ENCODE data around the gene SOD3.

Gene SOD3

GRCh38 chr4:24799544-24800324 is 4.4 kb downstream of the SOD3 start:
- H3K9me3 Mint-ChIP-seq = peaks cover 4% of the 10 kb centered on the region
- peaks cover 3% of the 10 kb centered on the region for H3K4me1 Mint-ChIP-seq
- peaks cover 75% of the 10 kb centered on the region for H3K27me3 Mint-ChIP-seq
- H3K36me3 Mint-ChIP-seq (ENCODE audit: insufficient read depth) = peaks cover 2% of the 10 kb centered on the region
- no peak for DNase-seq (ENCODE audit: low spot score in 2 of 2)
- H3K4me3 Mint-ChIP-seq = no peak overlapping the region
- ATAC-seq (replicated peaks; ENCODE audit: extremely low read depth, poor library complexity, severe bottlenecking) = no peak
- no peak overlapping the region for H3K27ac Mint-ChIP-seq (ENCODE audit: low read depth)

GRCh38 chr4:24800325-24800895 is 5.0 kb downstream of the SOD3 start:
- DNase-seq (ENCODE audit: low spot score in 2 of 2) = no peak
- Mint-ChIP-seq H3K36me3 (ENCODE audit: insufficient read depth) (peaks cover 2% of the 10 kb centered on the region), H3K27ac (ENCODE audit: low read depth) (no peak overlapping the region), H3K4me3 (no peak overlapping the region), H3K9me3 (peaks cover 9% of the 10 kb centered on the region), H3K4me1 (peaks cover 7% of the 10 kb centered on the region), H3K27me3 (peaks cover 73% of the 10 kb centered on the region)
- ATAC-seq (replicated peaks; ENCODE audit: extremely low read depth, poor library complexity, severe bottlenecking) = no peak

- DNase-seq (ENCODE audit: low spot score in 2 of 2) (no peak), ATAC-seq (replicated peaks; ENCODE audit: extremely low read depth, poor library complexity, severe bottlenecking) (no peak)
- Mint-ChIP-seq H3K4me1 (peaks cover 7% of the 10 kb centered on the region), H3K27ac (ENCODE audit: low read depth) (no peak overlapping the region), H3K27me3 (peaks cover 69% of the 10 kb centered on the region), H3K4me3 (no peak overlapping the region), H3K9me3 (peaks cover 9% of the 10 kb centered on the region), H3K36me3 (ENCODE audit: insufficient read depth) (peaks cover 2% of the 10 kb centered on the region)
Observed at GRCh38 chr4:24801136-24801855, 5.9 kb downstream of the SOD3 start.

- H3K4me3 Mint-ChIP-seq = no peak overlapping the region
- H3K9me3 Mint-ChIP-seq = peaks cover 9% of the 10 kb centered on the region
- peaks cover 7% of the 10 kb centered on the region for H3K4me1 Mint-ChIP-seq
- H3K27ac Mint-ChIP-seq (ENCODE audit: low read depth) = no peak overlapping the region
- peaks cover 67% of the 10 kb centered on the region for H3K27me3 Mint-ChIP-seq
- ATAC-seq (replicated peaks; ENCODE audit: extremely low read depth, poor library complexity, severe bottlenecking) = no peak
- no peaks in the 10 kb centered on the region for H3K36me3 Mint-ChIP-seq (ENCODE audit: insufficient read depth)
- no peak for DNase-seq (ENCODE audit: low spot score in 2 of 2)
Observed at GRCh38 chr4:24802648-24803047, 7.3 kb downstream of the SOD3 start.

GRCh38 chr4:24805067-24805466 is 9.7 kb downstream of the SOD3 start:
- DNase-seq (ENCODE audit: low spot score in 2 of 2) = no peak
- H3K27ac Mint-ChIP-seq (ENCODE audit: low read depth) = no peak overlapping the region
- H3K36me3 Mint-ChIP-seq (ENCODE audit: insufficient read depth) = no peaks in the 10 kb centered on the region
- no peak for ATAC-seq (replicated peaks; ENCODE audit: extremely low read depth, poor library complexity, severe bottlenecking)
- H3K9me3 Mint-ChIP-seq = peaks cover 9% of the 10 kb centered on the region
- peaks cover 51% of the 10 kb centered on the region for H3K27me3 Mint-ChIP-seq
- H3K4me1 Mint-ChIP-seq = peaks cover 7% of the 10 kb centered on the region
- no peak overlapping the region for H3K4me3 Mint-ChIP-seq

- DNase-seq (ENCODE audit: low spot score in 2 of 2) (no peak), ATAC-seq (replicated peaks; ENCODE audit: extremely low read depth, poor library complexity, severe bottlenecking) (no peak)
- H3K27me3 Mint-ChIP-seq = peaks cover 46% of the 10 kb centered on the region
- H3K36me3 Mint-ChIP-seq (ENCODE audit: insufficient read depth) = no peaks in the 10 kb centered on the region
- H3K27ac Mint-ChIP-seq (ENCODE audit: low read depth) = no peak overlapping the region
- peaks cover 7% of the 10 kb centered on the region for H3K4me1 Mint-ChIP-seq
- H3K4me3 Mint-ChIP-seq = no peak overlapping the region
- peaks cover 9% of the 10 kb centered on the region for H3K9me3 Mint-ChIP-seq
Observed at GRCh38 chr4:24805566-24805965, 10.2 kb downstream of the SOD3 start.

- no peak overlapping the region for H3K27ac Mint-ChIP-seq (ENCODE audit: low read depth)
- peaks cover 7% of the 10 kb centered on the region for H3K4me1 Mint-ChIP-seq
- DNase-seq (ENCODE audit: low spot score in 2 of 2) = no peak
- H3K36me3 Mint-ChIP-seq (ENCODE audit: insufficient read depth) = no peaks in the 10 kb centered on the region
- ATAC-seq (replicated peaks; ENCODE audit: extremely low read depth, poor library complexity, severe bottlenecking) = no peak
- no peak overlapping the region for H3K4me3 Mint-ChIP-seq
- H3K27me3 Mint-ChIP-seq = peaks cover 38% of the 10 kb centered on the region
- peaks cover 9% of the 10 kb centered on the region for H3K9me3 Mint-ChIP-seq
Observed at GRCh38 chr4:24806206-24806990, 11.0 kb downstream of the SOD3 start.

- H3K4me1 Mint-ChIP-seq = peaks cover 7% of the 10 kb centered on the region
- no peak for DNase-seq (ENCODE audit: low spot score in 2 of 2)
- peaks cover 26% of the 10 kb centered on the region for H3K27me3 Mint-ChIP-seq
- H3K36me3 Mint-ChIP-seq (ENCODE audit: insufficient read depth) = no peaks in the 10 kb centered on the region
- ATAC-seq (replicated peaks; ENCODE audit: extremely low read depth, poor library complexity, severe bottlenecking) = no peak
- peaks cover 17% of the 10 kb centered on the region for H3K9me3 Mint-ChIP-seq
- H3K27ac Mint-ChIP-seq (ENCODE audit: low read depth) = no peak overlapping the region
- no peak overlapping the region for H3K4me3 Mint-ChIP-seq
Observed at GRCh38 chr4:24807611-24808010, 12.2 kb downstream of the SOD3 start.

GRCh38 chr4:24808261-24808660 is 12.9 kb downstream of the SOD3 start:
- ATAC-seq (replicated peaks; ENCODE audit: extremely low read depth, poor library complexity, severe bottlenecking) = no peak
- Mint-ChIP-seq H3K27ac (ENCODE audit: low read depth) (no peak overlapping the region), H3K27me3 (peaks cover 20% of the 10 kb centered on the region), H3K4me1 (peaks cover 7% of the 10 kb centered on the region), H3K4me3 (no peak overlapping the region), H3K36me3 (ENCODE audit: insufficient read depth) (no peaks in the 10 kb centered on the region), H3K9me3 (peaks cover 19% of the 10 kb centered on the region)
- DNase-seq (ENCODE audit: low spot score in 2 of 2) = no peak

- peaks cover 13% of the 10 kb centered on the region for H3K27me3 Mint-ChIP-seq
- peaks cover 19% of the 10 kb centered on the region for H3K9me3 Mint-ChIP-seq
Observed at GRCh38 chr4:24808955-24809354, 13.6 kb downstream of the SOD3 start.

GRCh38 chr4:24809376-24809775 is 14.0 kb downstream of the SOD3 start:
- H3K4me1 Mint-ChIP-seq = peaks cover 7% of the 10 kb centered on the region
- H3K36me3 Mint-ChIP-seq (ENCODE audit: insufficient read depth) = no peaks in the 10 kb centered on the region
- peaks cover 8% of the 10 kb centered on the region for H3K27me3 Mint-ChIP-seq
- no peak overlapping the region for H3K27ac Mint-ChIP-seq (ENCODE audit: low read depth)
- H3K4me3 Mint-ChIP-seq = no peak overlapping the region
- ATAC-seq (replicated peaks; ENCODE audit: extremely low read depth, poor library complexity, severe bottlenecking) = no peak
- peaks cover 19% of the 10 kb centered on the region for H3K9me3 Mint-ChIP-seq
- no peak for DNase-seq (ENCODE audit: low spot score in 2 of 2)

More at GRCh38 chr4:24808955-24809354, 13.6 kb downstream of the SOD3 start:
- H3K27ac Mint-ChIP-seq (ENCODE audit: low read depth) = no peak overlapping the region
- peaks cover 7% of the 10 kb centered on the region for H3K4me1 Mint-ChIP-seq
- no peaks in the 10 kb centered on the region for H3K36me3 Mint-ChIP-seq (ENCODE audit: insufficient read depth)
- H3K4me3 Mint-ChIP-seq = no peak overlapping the region
- DNase-seq (ENCODE audit: low spot score in 2 of 2) = no peak
- ATAC-seq (replicated peaks; ENCODE audit: extremely low read depth, poor library complexity, severe bottlenecking) = no peak

GRCh38 chr4:24809815-24810405 is 14.5 kb downstream of the SOD3 start:
- no peak overlapping the region for H3K27ac Mint-ChIP-seq (ENCODE audit: low read depth)
- DNase-seq (ENCODE audit: low spot score in 2 of 2) = no peak
- ATAC-seq (replicated peaks; ENCODE audit: extremely low read depth, poor library complexity, severe bottlenecking) = no peak

More at GRCh38 chr4:24809815-24810405, 14.5 kb downstream of the SOD3 start:
- peaks cover 14% of the 10 kb centered on the region for H3K9me3 Mint-ChIP-seq
- H3K4me3 Mint-ChIP-seq = no peak overlapping the region
- H3K36me3 Mint-ChIP-seq (ENCODE audit: insufficient read depth) = no peaks in the 10 kb centered on the region
- H3K4me1 Mint-ChIP-seq = peaks cover 2% of the 10 kb centered on the region
- H3K27me3 Mint-ChIP-seq = peaks cover 3% of the 10 kb centered on the region
